Measurements from ENCODE around the gene CUL4B.
"Not testable (repeated sequence)": the region's sequence is repeated elsewhere in the genome, so short reads cannot be mapped to it uniquely, and the experiment has no call there.

CUL4B gene

GRCh38 chrX:120517936-120518335, 42.8 kb downstream of the CUL4B start:
- DNase-seq = no peak

- no peak for DNase-seq
Measured at GRCh38 chrX:120514236-120514635, 46.5 kb downstream of the CUL4B start.

- DNase-seq = no peak
Measured at GRCh38 chrX:120512627-120513026, 48.1 kb downstream of the CUL4B start.

- no peak for DNase-seq
Measured at GRCh38 chrX:120512222-120512621, 48.5 kb downstream of the CUL4B start.

GRCh38 chrX:120504569-120504968, 56.2 kb downstream of the CUL4B start:
- DNase-seq = no peak

DNA sequence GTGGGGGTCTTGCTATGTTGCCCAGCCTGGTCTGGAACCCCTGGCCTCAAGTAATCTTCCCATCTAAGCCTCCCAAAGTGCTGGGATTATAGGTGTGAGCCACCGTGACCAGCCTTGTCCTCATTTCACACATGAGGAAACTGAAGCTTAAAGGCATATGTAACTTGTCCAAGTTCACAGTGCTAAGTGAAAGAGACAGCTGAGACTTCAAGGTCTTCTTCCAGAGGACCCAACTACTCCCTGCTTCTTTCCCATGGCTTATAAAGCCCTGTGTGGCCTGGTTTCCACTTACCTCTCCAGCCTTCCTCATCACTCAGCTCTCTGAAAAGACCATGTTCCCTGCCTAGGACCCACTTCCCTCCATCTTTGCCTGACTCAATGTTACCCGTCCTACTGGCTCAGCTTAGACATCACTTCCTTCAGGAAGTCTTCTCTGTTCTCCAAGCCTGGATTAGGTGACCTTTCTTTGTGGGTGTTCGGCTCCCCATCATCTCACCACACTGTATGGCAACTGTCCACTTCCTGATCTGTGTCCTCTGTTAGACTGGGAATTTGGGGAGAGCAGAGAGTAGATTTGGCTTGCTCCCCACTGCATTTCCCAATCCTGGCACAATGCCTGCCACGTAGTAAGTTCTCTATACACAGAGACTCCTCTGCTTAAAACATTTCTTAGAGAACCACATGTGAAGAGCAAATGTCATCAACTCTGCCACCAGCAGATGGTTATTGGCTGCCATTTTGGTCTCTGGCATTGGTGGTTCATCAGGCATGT, 61.3 kb downstream of the CUL4B start:
- DNase-seq = no peak

DNA sequence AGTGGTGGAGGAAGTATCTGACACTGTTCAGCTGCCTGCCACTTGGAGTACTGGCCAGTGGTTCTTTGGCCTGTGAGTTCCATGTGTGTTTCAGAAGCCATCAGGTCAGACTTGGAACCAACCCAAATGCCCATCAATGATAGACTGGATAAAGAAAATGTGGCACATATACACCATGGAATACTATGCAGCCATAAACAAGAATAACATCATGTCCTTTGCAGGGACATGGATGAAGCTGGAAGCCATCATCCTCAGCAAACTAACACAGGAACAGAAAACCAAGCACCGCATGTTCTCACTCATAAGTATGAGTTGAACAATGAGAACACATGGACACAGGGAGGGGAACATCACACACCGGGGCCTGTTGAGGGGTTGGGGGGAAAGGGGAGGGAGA, 70.6 kb downstream of the CUL4B start:
- DNase-seq = not testable (repeated sequence)

DNA sequence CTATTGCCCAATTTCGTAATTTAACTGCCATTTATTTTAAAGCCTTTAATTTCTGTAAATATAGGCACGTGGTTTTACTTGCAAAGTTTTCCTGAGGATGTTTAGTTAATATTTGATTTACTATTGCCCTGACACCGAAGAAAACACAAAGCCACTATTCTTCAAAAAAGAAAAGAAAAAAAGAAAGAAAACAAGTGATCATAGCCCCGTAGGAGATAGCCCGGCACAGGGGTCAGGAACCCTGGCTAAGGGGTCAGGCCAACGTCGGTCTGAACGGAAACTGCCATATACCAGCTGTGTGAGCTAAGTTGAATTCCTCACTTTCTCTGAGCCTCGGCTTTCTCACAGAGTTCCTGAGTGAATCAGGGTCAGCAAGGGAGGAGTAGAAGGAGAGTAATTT, 74.0 kb downstream of the CUL4B start:
- DNase-seq = no peak

DNA sequence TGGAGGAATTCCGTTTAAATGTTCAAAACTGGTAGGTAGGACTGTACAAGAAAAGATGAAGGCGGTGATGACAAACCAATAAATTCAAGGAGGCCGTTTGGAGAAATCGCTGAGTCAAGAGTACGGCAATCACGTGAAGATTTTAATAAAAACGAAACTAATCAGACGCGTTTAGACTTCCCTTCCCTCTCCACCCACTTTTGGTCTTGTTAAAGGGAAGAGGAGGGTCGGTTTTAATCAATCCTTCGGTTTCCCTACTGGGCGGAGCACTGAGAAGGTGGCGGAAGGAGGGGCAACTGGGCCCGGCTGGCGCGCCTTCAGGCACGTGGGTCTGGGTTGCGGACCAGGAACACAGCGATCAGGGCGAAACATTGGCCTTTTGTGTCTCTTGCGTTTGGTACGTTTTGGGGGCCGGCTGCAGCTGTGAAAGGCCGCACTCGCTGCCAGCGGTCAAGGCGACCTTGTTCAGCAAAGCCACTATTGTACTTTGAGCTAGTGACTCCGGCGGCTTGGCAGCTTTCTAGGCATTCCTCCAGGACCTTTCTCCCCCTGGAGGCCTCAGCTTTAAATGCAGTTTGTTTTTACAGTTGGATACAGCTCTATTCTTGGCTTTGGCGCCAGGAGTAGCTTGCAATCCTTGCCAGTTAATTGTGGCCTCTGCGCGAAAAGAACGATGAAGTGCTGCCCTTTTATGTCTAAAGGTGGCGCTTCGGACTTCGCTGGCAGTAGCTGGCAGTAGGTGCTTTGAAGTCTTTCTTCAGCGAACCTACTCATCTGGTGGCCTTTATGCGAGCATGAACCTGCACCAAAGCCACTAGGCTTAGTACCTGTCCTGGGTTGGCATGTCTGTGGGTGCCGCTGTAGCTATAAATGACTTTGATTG, 74.9 kb downstream of the CUL4B start:
- DNase-seq = peak; percentile 46

DNA sequence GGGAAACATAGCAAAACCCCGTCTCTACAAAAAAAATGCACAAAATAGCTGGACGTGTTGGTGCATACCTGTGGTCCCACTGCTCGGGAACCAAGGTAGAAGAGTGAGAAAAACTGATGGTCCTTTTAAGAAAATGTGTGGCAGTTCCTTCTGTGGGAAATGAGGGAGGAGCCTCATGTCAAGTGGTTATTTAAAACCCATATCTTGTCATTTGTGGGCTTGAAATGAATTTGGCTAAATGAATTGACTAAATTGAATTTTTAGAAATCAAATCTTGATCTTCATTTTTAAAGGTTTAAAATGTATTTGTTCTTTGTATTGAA, 75.5 kb downstream of the CUL4B start:
- DNase-seq = no peak

- no peak for DNase-seq
Measured at GRCh38 chrX:120477453-120477852, 83.3 kb downstream of the CUL4B start.

- DNase-seq = no peak
Measured at GRCh38 chrX:120476714-120477113, 84.0 kb downstream of the CUL4B start.

DNA sequence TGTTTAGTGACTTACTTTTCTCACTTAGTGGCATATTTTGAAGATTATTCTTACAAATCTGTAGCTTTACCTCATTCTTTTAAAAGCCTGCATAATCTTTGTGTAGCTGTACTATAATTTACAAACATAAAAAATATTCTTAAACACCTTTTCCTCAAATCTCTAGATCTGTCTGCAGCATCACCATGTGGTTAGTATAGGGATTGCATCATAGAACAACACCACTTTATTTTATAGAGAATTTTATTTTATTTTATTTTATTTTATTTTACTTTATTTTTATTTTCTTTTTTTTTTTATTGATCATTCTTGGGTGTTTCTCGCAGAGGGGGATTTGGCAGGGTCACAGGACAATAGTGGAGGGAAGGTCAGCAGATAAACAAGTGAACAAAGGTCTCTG, 85.3 kb downstream of the CUL4B start:
- not testable (repeated sequence) for DNase-seq

Measured in NCI-H1436 treated with DMSO at 0.1 percent for 48 hours (cell line).